Right cardiac atrium (tissue), 5 donors: ENCODE data around the gene FHOD3. TPM values are rescaled to one million over a fixed set of nuclear protein-coding genes. Genes with fewer than 3 reads are reported as not detected.

ENCODE experiments used
- ATAC-seq, 2 donors: fragments of 200-7000 bp; cut with Tn5 transposase; one replicate each; pipeline versions ENCODE4 v1.8.0 to v1.9.1; 2020; ENCODE audit warnings: moderate library complexity in 2 of 2, mild to moderate bottlenecking in 1 of 2
- DNase-seq, 3 donors: peaks; one replicate each; pipeline ENCODE4 v3.0.0-alpha.2; 2020
- H3K27ac ChIP-seq: one replicate; pipeline ENCODE4 v1.5.1; 2013; ENCODE audit warnings: mild to moderate bottlenecking, low read length, control low read depth, moderate library complexity
- H3K27me3 ChIP-seq: one replicate; pipeline ENCODE4 v1.6.1; 2013; ENCODE audit not compliant: control insufficient read depth, insufficient read depth
- H3K4me1 ChIP-seq: one replicate; pipeline ENCODE4 v1.6.1; 2013; ENCODE audit warnings: low read length; ENCODE audit not compliant: control insufficient read depth, insufficient read depth
- H3K4me3 ChIP-seq: one replicate; pipeline ENCODE4 v1.5.1; 2013; ENCODE audit warnings: low read length, control low read depth
- H3K9me3 ChIP-seq: one replicate; pipeline ENCODE4 v1.6.1; 2013; ENCODE audit warnings: low read length; ENCODE audit not compliant: control insufficient read depth
- WGBS: extraction: QIAGEN DNeasy Blood & Tissue Kit; methylation state at CpG from one replicate; pipeline ENCODE4 v1.1.7; 2013; 5-methylcytosine and 5-hydroxymethylcytosine counted together
- intact Hi-C, 4 donors: fragments of 100-400 bp; cut with DNase I; formaldehyde crosslinking; loops; one replicate each; pipeline versions ENCODE4 v1.11.0 to v1.14.0; 2022 to 2023
- polyA plus RNA-seq: library from polyadenylated mRNA; stranded (reverse); fragments of 200-250 nt; gene quantifications from one replicate; pipeline ENCODE4 v1.2.3, GENCODE V29; 2013
- total RNA-seq, 4 donors: library from RNA; stranded (reverse); fragmentation: NEBNext Ultra II Directional; extraction: Animal tissue kit (Norgen Biotek cat#: 25700); gene quantifications; one replicate each; pipeline ENCODE4 v1.2.1, GENCODE V29; 2021
- donor health status: healthy with polysubstance abuse.
- donor health status: DM: no; HTN: yes; CAD: no.
- donor health status: DM: no; HTN: no; CAD: no.
- donor health status: DM: no; HTN: yes; CAD: no; lungs with severe emphysema.
- donor health status: DM: yes; HTN: yes; CAD: no.

FHOD3 gene
- total and polyA plus RNA-seq, 5 donors: 118 to 157 (median 138) TPM

GRCh38 chr18:36307513-36307912, 10.0 kb downstream of the FHOD3 start:
- ATAC-seq (no peak), DNase-seq (no peak)
- Histone ChIP-seq H3K4me1 (peaks cover 14% of the 10 kb centered on the region), H3K27ac (no peak overlapping the region), H3K27me3 (no peaks in the 10 kb centered on the region), H3K9me3 (no peaks in the 10 kb centered on the region), H3K4me3 (no peak overlapping the region)
- intact Hi-C loops: loop anchor here in 1 of 4 donors (10.0 kb wide), 1 partner anchor 157 kb away; no protein-coding TSS in a partner anchor

DNA sequence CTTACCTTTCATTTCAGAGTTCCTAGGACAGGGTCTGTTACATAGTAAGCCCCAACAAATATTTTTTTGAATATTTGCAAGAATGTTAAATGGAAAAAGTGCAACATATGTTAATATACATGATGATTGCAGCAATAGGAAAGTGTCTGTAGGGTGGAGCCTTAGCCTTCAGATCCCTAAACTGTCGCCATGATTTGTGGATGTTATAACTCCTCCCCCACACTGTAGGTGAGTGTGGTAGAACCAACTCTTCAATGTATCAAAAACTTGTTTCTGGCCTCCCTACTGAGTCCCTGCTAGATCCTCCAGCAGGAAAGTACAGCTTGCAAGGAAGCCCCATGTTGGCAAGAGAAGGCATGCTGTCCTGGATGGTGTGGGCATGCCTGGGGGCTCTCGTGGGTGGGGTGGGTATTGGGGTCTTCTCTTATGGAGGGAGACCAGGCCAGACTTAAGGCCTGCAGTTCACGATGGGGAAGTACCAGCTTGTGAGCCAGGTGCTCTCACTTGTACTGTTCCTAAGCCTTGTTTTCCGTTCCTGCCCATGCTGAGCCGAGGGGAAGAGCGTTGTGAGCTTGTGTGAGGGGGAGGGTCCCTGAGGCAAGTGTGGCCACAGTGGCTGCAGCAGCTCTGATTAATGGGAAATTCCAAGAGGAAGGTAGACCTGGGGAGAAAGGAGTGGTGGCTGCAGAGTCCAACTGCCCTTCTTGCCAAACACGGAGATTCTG, 11.4 kb downstream of the FHOD3 start:
- Histone ChIP-seq H3K27me3 (no peaks in the 10 kb centered on the region), H3K4me3 (no peak overlapping the region), H3K27ac (peak overlapping the region; percentile 38), H3K4me1 (peaks cover 17% of the 10 kb centered on the region), H3K9me3 (no peaks in the 10 kb centered on the region)
- DNase-seq (no peak), ATAC-seq (no peak)
- WGBS: 62% methylated on average over 7 of the region's 7 CpGs
- intact Hi-C loops: loop anchor here in 1 of 4 donors (10.0 kb wide), 1 partner anchor 156 kb away; no protein-coding TSS in a partner anchor

DNA sequence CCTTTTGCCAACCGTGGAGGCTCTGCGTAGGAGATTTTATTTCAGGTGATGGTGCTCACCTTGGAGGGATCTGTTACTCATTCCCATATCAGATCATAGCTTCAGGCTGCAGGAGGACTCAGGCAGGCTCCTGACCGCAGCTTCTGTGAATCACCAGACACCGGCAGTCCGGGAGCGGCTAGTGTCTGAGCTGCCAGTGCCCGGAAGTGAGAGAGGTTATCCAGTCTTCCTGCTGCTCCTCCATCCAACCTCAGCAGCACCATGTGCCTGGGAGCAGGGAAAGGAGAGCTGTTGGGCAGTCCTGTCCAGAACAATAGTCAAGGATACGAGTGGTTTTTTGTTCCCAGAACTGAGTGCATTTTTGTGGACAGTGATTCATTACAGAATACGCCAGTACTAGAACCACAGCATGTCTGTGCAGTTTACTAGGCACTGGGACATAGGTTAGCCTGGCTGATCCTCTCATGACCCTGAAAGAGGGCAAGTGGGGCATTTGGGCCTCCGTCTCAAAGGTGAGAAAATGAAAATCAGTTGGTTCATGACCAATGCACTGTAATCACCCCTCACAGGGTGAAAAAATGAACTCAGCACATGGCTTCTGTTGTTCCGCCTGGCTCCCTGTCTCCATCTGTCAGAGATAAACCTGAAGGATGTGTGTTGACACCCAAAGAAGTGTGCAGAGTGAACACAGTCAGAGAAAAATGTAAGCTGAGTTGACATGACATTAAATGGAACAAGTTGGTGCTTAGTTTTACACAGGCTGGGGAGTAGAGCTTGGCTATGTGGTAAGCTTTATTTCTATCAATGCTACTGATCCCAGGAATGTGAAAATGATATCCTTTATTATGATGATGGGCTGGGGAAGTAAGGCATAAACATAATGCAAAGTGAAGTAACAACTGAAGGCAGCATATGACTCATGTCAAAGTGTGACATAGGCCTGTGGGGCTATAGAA, 12.2 kb downstream of the FHOD3 start:
- intact Hi-C loops: loop anchor here in 1 of 4 donors (10.0 kb wide), 1 partner anchor 155 kb away; no protein-coding TSS in a partner anchor
- no peaks in the 10 kb centered on the region for H3K9me3 ChIP-seq
- no peaks in the 10 kb centered on the region for H3K27me3 ChIP-seq
- DNase-seq: no peak
- H3K4me3 ChIP-seq: no peak overlapping the region
- peaks cover 17% of the 10 kb centered on the region for H3K4me1 ChIP-seq
- H3K27ac ChIP-seq: peak overlapping the region; percentile 38
- 32% methylated on average over 11 of the region's 11 CpGs for WGBS
- peak; percentile 37 to 71 for ATAC-seq

DNA sequence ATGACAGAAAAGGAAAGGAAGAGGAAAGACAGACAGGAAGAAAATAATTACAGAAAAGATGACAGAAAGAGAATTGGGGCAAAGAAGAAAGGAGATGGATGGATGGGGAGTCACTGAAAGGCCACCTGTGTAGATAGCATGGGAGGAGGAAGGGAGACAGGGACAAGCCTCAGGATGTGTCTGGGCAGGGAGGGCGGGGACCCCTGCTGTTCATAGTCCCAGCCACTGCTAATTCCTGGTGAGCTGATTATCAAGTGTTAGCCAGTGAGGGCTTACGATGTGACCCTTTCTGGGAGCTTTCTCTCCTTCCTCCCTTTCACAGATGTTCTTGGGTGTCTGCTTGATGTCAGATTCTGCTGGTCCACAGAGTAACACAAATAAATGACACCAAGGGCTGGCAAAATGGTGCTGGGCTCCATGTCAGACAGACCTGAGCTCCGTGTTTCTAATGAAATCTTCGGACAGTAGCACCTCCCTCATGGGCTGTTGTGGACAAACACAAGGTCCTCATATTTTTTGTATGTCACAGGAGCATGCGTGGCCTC, 13.6 kb downstream of the FHOD3 start:
- DNase-seq (no peak), ATAC-seq (no peak)
- WGBS: 75% methylated on average over 5 of the region's 5 CpGs
- no peaks in the 10 kb centered on the region for H3K27me3 ChIP-seq
- no peak overlapping the region for H3K4me3 ChIP-seq
- H3K9me3 ChIP-seq: no peaks in the 10 kb centered on the region
- intact Hi-C loops: no loop called here
- H3K27ac ChIP-seq: no peak overlapping the region
- H3K4me1 ChIP-seq: peaks cover 17% of the 10 kb centered on the region

DNA sequence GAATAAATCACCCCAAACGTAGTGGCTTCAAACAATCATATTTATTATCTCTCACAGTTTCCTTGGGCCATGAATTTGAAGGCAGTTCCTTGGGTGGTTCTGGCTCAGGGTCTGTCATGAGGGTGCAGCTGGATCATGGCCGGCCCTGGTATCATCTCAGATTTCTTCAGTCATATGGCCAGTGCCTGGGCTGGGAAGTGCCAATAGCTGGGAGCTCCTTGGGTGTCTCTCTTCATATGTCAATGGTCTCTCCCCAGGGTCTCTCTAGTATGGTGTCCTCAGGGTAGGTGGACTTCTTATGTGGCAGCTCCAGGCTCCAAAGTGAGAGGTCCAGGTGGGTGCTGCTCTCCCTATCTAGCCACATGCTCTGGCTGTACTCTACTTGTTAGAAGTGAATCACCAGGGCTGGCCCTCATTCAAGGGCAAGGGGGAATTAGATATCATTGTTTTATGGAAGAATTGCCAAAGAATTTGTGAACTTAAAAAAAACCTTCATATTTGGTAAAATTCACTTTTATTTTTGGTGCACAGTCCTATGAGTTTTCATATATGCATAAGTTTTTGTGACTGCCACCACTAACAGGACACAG, 15.4 kb downstream of the FHOD3 start:
- intact Hi-C loops: no loop called here
- 66% methylated on average over 2 of the region's 2 CpGs for whole genome bisulfite sequencing
- no peak overlapping the region for H3K4me3 ChIP-seq
- no peaks in the 10 kb centered on the region for H3K27me3 ChIP-seq
- peaks cover 17% of the 10 kb centered on the region for H3K4me1 ChIP-seq
- ATAC-seq (peak in 1 of 2 donors; percentile 28), DNase-seq (no peak)
- peak overlapping the region; percentile 34 for H3K27ac ChIP-seq
- H3K9me3 ChIP-seq: no peaks in the 10 kb centered on the region

- Histone ChIP-seq H3K4me1 (peaks cover 15% of the 10 kb centered on the region), H3K4me3 (no peak overlapping the region), H3K9me3 (no peaks in the 10 kb centered on the region), H3K27me3 (no peaks in the 10 kb centered on the region), H3K27ac (no peak overlapping the region)
- DNase-seq: peak in 2 of 3 donors; percentile 57 to 64
- 43% methylated on average over 4 of the region's 4 CpGs for WGBS
- peak in 1 of 2 donors; percentile 80 for ATAC-seq
- intact Hi-C loops: no loop called here
These were observed 16.6 kb downstream of the FHOD3 start for GRCh38 chr18:36314098-36314497.

- no peak for ATAC-seq
- H3K27me3 ChIP-seq: no peaks in the 10 kb centered on the region
- DNase-seq: no peak
- H3K9me3 ChIP-seq: no peaks in the 10 kb centered on the region
- peak overlapping the region; percentile 13 for H3K27ac ChIP-seq
- intact Hi-C loops: no loop called here
- WGBS: 29% methylated on average over 4 of the region's 4 CpGs
- peaks cover 11% of the 10 kb centered on the region for H3K4me1 ChIP-seq
- no peak overlapping the region for H3K4me3 ChIP-seq
These were observed 17.2 kb downstream of the FHOD3 start for GRCh38 chr18:36314754-36315153.

- WGBS: 62% methylated on average over 10 of the region's 10 CpGs
- Histone ChIP-seq H3K4me3 (no peak overlapping the region), H3K9me3 (no peaks in the 10 kb centered on the region), H3K27me3 (no peaks in the 10 kb centered on the region), H3K4me1 (peaks cover 10% of the 10 kb centered on the region), H3K27ac (peak overlapping the region; percentile 39)
- DNase-seq (no peak), ATAC-seq (peak; percentile 65)
- intact Hi-C loops: no loop called here
These were observed 18.2 kb downstream of the FHOD3 start for GRCh38 chr18:36315736-36316135.

GRCh38 chr18:36316246-36316645, 18.7 kb downstream of the FHOD3 start:
- Histone ChIP-seq H3K27me3 (no peaks in the 10 kb centered on the region), H3K27ac (peak overlapping the region; percentile 10), H3K9me3 (no peaks in the 10 kb centered on the region), H3K4me1 (peaks cover 10% of the 10 kb centered on the region), H3K4me3 (no peak overlapping the region)
- ATAC-seq (no peak), DNase-seq (no peak)
- 93% methylated on average over 2 of the region's 2 CpGs for WGBS
- intact Hi-C loops: no loop called here

DNA sequence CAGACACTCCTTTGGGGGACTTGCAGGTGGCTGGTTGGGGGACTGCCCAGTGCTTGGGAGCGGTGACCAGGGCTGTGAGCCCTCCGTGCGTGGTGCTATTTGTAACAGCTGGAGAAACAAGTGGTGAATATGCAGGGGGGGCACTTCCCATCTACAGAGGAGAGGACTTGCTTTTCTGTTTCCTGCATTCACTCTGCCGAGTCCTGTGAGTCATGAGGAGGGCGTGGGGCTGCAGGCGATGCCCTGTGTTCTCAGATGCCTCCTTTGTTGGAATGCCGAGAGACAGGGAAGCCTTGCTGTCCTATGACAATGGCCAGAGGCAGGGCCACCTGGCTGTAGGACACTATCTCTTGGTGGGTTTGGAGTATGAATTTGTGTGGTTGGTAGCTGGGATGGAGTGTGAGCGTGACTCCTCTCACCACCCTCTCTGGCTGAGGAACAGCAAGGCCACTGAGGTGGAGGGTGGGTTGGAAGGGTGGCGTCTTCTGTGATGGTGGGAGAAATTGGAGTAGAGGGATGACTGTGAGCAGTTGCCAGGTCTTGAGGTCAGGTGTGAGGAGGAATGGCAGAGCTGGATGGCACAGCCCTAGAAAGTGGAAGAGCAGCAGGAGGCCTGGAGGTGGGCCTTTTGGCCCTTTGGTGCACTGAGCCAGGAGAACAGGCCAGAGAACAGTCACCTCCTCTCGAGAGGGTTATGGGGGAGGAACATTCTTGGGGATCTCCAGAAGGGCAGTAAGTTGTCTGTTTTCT, 24.3 kb downstream of the FHOD3 start:
- ATAC-seq (peak in 1 of 2 donors; percentile 53), DNase-seq (no peak)
- 53% methylated on average over 10 of the region's 10 CpGs for WGBS
- Histone ChIP-seq H3K4me1 (peaks cover 2% of the 10 kb centered on the region), H3K27ac (peak overlapping the region; percentile 6), H3K9me3 (no peaks in the 10 kb centered on the region), H3K4me3 (no peak overlapping the region), H3K27me3 (no peaks in the 10 kb centered on the region)
- intact Hi-C loops: no loop called here
